NB4 (cell line): ENCODE measurements around the gene CCM2L.

Experiments
- MYC ChIP-seq: IDR thresholded peaks from 2 replicates; pipeline ENCODE4 v1.6.1; 2011; ENCODE audit warnings: low read depth, low read length
- POLR2A ChIP-seq: IDR thresholded peaks from 2 replicates; pipeline ENCODE4 v1.6.1; 2011; ENCODE audit warnings: mild to moderate bottlenecking; ENCODE audit not compliant: insufficient read length; ENCODE audit errors: extremely low read depth
- TF ChIP-seq, protein P1 (sequence below): IDR thresholded peaks from one replicate; pipeline ENCODE4 v1.5.1; 2012; ENCODE audit warnings: low read depth, low read length

DNA sequence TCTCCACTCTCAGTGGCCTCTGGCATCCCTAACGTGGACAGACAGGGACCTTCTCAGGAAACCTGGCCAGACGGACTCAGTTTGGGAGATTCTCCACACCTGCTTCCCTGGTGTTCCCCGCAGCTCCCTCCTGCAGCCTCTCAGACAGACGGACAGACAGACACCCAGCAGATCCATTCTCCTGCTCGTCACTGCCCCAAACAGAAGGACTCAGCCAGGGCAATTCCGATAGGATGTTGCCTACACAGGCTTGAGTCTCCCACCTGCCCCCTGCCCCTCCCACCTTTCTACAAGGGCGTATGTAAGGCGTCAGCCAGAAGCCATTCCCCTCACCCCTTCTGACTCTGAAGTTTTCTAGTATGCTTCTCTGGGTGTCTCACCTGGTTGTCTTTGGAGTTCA lies 428 bp downstream of the CCM2L start:
- TF ChIP-seq, protein P1, sequence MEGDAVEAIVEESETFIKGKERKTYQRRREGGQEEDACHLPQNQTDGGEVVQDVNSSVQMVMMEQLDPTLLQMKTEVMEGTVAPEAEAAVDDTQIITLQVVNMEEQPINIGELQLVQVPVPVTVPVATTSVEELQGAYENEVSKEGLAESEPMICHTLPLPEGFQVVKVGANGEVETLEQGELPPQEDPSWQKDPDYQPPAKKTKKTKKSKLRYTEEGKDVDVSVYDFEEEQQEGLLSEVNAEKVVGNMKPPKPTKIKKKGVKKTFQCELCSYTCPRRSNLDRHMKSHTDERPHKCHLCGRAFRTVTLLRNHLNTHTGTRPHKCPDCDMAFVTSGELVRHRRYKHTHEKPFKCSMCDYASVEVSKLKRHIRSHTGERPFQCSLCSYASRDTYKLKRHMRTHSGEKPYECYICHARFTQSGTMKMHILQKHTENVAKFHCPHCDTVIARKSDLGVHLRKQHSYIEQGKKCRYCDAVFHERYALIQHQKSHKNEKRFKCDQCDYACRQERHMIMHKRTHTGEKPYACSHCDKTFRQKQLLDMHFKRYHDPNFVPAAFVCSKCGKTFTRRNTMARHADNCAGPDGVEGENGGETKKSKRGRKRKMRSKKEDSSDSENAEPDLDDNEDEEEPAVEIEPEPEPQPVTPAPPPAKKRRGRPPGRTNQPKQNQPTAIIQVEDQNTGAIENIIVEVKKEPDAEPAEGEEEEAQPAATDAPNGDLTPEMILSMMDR, result no peak
- TF ChIP-seq POLR2A (no peak), MYC (no peak)
